Activated naive CD8-positive, alpha-beta T cell treated with anti-CD3 and anti-CD28 coated beads, Interleukin-2, amount 10 ng/mL, durations not matched to agents 7 days and 5 days (primary cell): ENCODE measurements around the gene CDC42EP1. TPM values are rescaled to one million over a fixed set of nuclear protein-coding genes. Genes with fewer than 3 reads are reported as not detected.

ENCODE experiments used
- ATAC-seq: fragments of 150-1000 bp; cut with Tn5 transposase; one replicate; pipeline ENCODE4 v1.10.0; 2021; ENCODE audit warnings: low read depth, moderate library complexity
- POLR2A ChIA-PET: fragments of 350-600 bp; sonication (Branson Sonifier 250); formaldehyde crosslinking; loops from one replicate; lab custom pipeline; 2021; ENCODE audit warnings: antibody characterized with exemption; lab: Charles Lee
- DNase-seq: peaks from one replicate; pipeline ENCODE4 v3.0.0; 2021
- H3K27ac Mint-ChIP-seq: one replicate; pipeline ENCODE4 v1.8.0; 2022; ENCODE audit warnings: mild to moderate bottlenecking, mixed read lengths
- H3K27me3 Mint-ChIP-seq: one replicate; pipeline ENCODE4 v1.8.0; 2022; ENCODE audit warnings: mild to moderate bottlenecking, moderate library complexity, mixed read lengths
- H3K36me3 Mint-ChIP-seq: one replicate; pipeline ENCODE4 v1.8.0; 2021; ENCODE audit warnings: mild to moderate bottlenecking, mixed read lengths
- H3K4me1 Mint-ChIP-seq: one replicate; pipeline ENCODE4 v1.8.0; 2021; ENCODE audit warnings: mixed read lengths
- H3K4me3 Mint-ChIP-seq: one replicate; pipeline ENCODE4 v1.8.0; 2022; ENCODE audit warnings: mild to moderate bottlenecking, moderate library complexity, mixed read lengths
- H3K9me3 Mint-ChIP-seq: one replicate; pipeline ENCODE4 v1.8.0; 2021; ENCODE audit warnings: mixed read lengths
- total RNA-seq, 2 experiments: library from RNA; stranded (reverse); gene quantifications; one replicate each; pipeline ENCODE4 v1.2.3, GENCODE V29; 2021

Gene CDC42EP1
- total RNA-seq, 2 experiments from 2014 or later, result 0.31 TPM; not detected in 1

DNA sequence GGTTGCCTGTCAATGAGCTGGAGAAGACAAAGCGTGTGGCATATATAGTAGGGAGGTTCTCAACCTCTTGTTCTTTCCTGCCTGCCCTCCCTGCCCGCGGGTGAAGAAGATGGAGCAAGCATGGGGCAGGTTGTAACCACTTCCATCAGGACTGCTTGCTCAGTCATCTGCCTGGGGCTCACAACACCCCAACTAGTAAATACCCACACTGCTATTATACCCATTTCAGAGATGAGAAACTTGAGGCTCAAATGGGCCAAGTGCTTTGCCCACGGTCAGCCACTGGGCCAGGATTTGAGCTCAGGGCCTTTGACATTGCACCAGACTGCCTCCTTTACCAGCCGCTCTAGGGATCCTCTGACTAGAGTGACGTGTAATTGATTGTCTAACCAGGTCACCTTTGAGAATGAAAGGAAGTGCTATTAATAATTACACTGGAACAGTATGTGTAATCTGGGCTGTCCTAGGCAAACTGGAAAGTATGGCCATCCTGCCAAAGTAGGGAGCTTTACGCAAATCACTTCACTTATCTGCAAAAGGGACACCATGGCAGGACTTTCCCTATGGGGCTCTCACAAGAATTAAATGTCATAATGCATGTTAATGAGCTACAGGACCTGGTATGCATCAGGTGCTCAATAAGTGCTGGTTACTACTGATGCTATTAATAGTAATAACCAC, 2.8 kb upstream of the CDC42EP1 start:
- no peaks in the 10 kb centered on the region for H3K36me3 Mint-ChIP-seq
- no peak for DNase-seq
- no peak overlapping the region for H3K4me3 Mint-ChIP-seq
- H3K4me1 Mint-ChIP-seq, result peaks cover 15% of the 10 kb centered on the region
- H3K9me3 Mint-ChIP-seq, result no peaks in the 10 kb centered on the region
- POLR2A ChIA-PET, result interaction anchor here (0.7 to 1.1 kb wide), 4 partner anchors 9 to 100 kb away, joined by 3 read pairs; no protein-coding TSS in a partner anchor
- peaks cover 81% of the 10 kb centered on the region for H3K27me3 Mint-ChIP-seq
- ATAC-seq, result no peak
- no peak overlapping the region for H3K27ac Mint-ChIP-seq

- no peak for ATAC-seq
- H3K4me1 Mint-ChIP-seq, result peaks cover 22% of the 10 kb centered on the region
- no peaks in the 10 kb centered on the region for H3K9me3 Mint-ChIP-seq
- POLR2A ChIA-PET, result interaction anchor here (1.1 kb wide), 1 partner anchor 8 kb away, joined by 3 read pairs; no protein-coding TSS in a partner anchor
- no peak overlapping the region for H3K4me3 Mint-ChIP-seq
- DNase-seq, result no peak
- peaks cover 77% of the 10 kb centered on the region for H3K27me3 Mint-ChIP-seq
- H3K27ac Mint-ChIP-seq, result no peak overlapping the region
- no peaks in the 10 kb centered on the region for H3K36me3 Mint-ChIP-seq
Measured at GRCh38 chr22:37558815-37559214, 1.5 kb upstream of the CDC42EP1 start.

DNA sequence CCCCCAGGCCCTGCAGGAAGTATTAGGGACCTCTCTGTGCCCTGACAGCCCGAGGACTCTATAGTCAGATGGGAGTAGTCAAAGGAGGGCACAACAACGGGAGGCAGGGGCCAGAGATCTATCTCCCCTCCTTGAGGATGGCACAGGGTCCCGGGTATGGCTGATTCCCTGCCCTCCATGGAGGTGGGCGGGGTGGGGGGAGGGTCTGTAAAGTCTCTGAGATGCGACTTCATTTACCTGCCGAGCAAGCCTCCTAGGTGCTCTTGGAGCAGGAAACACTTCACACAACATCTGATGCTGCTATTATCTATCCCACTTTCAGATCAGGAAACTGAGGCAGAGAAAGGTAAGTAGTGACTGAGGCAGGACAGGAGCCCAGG, 769 bp upstream of the CDC42EP1 start:
- Mint-ChIP-seq H3K27ac (no peak overlapping the region), H3K36me3 (no peaks in the 10 kb centered on the region), H3K9me3 (no peaks in the 10 kb centered on the region), H3K4me3 (no peak overlapping the region), H3K4me1 (peaks cover 24% of the 10 kb centered on the region), H3K27me3 (peaks cover 70% of the 10 kb centered on the region)
- DNase-seq (no peak), ATAC-seq (no peak)
- POLR2A ChIA-PET, result no interaction called here

GRCh38 chr22:37560608-37561211, 430 bp downstream of the CDC42EP1 start:
- H3K4me3 Mint-ChIP-seq, result peak overlapping the region; percentile 25
- no peaks in the 10 kb centered on the region for H3K9me3 Mint-ChIP-seq
- H3K4me1 Mint-ChIP-seq, result peaks cover 23% of the 10 kb centered on the region
- ATAC-seq, result no peak
- H3K27ac Mint-ChIP-seq, result no peak overlapping the region
- POLR2A ChIA-PET, result interaction anchor here (0.6 to 8.5 kb wide), 2 partner anchors 19 to 20 kb away, joined by 5 to 70 read pairs; partner anchors contain the start of gene LGALS2
- no peak for DNase-seq
- peaks cover 66% of the 10 kb centered on the region for H3K27me3 Mint-ChIP-seq
- H3K36me3 Mint-ChIP-seq, result no peaks in the 10 kb centered on the region

DNA sequence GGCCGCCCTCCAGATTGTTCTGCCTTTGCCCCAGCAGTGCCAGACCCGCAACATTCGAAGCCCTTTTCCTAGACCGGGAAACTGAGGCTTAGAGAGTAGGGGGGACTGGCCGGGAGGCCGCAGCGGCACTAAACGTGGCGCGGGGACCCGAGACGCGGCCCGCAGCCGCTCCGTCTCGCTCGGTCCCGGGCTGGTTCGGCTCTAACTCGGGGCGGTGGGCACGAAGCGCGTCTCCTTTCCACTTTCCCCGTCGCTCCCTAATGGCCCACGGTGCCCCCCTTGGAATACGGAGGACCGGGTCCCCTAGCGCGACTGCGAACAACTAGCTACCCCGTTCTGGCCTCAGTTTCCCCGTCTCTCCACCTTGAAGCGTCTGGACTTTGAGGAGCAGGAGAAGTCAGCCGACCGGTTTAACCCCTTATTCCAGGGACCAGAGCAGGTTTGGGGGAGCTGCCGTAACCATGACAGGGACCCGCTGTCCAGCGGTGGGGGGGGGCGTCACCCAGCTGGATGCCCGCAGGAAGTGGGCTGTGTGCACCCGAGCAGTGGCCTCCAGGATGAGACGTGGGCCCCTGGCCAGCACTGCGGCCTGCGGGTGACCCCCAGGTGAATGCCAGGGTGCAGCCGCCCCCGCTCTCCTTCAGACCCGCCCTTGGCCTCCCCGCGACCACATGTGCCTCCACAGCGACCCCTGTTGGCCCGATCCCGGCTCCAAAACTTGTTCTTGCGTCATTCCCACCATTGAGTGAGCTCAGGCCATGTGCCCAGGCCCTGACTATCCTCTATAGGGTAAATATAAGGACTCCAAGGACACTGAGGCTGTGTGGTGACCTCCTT, 1.1 kb downstream of the CDC42EP1 start:
- H3K4me1 Mint-ChIP-seq, result peaks cover 21% of the 10 kb centered on the region
- no peaks in the 10 kb centered on the region for H3K36me3 Mint-ChIP-seq
- ATAC-seq, result peak; percentile 44
- H3K4me3 Mint-ChIP-seq, result peak overlapping the region; percentile 61
- H3K27me3 Mint-ChIP-seq, result peaks cover 63% of the 10 kb centered on the region
- H3K9me3 Mint-ChIP-seq, result no peaks in the 10 kb centered on the region
- POLR2A ChIA-PET, result interaction anchor here (0.5 to 8.5 kb wide), 4 partner anchors 13 to 31 kb away, joined by 3 to 70 read pairs (median 4); partner anchors contain the start of gene LGALS2
- H3K27ac Mint-ChIP-seq, result peak overlapping the region; percentile 56
- peak; percentile 87 for DNase-seq

- H3K4me1 Mint-ChIP-seq, result peaks cover 29% of the 10 kb centered on the region
- H3K4me3 Mint-ChIP-seq, result peak overlapping the region; percentile 61
- ATAC-seq, result no peak
- no peaks in the 10 kb centered on the region for H3K36me3 Mint-ChIP-seq
- H3K27ac Mint-ChIP-seq, result peak overlapping the region; percentile 56
- H3K9me3 Mint-ChIP-seq, result no peaks in the 10 kb centered on the region
- DNase-seq, result no peak
- peaks cover 56% of the 10 kb centered on the region for H3K27me3 Mint-ChIP-seq
- POLR2A ChIA-PET, result interaction anchor here (0.8 to 8.5 kb wide), 2 partner anchors 22 to 30 kb away, joined by 3 to 70 read pairs; no protein-coding TSS in a partner anchor
Measured at GRCh38 chr22:37562049-37562875, 2.0 kb downstream of the CDC42EP1 start.

- Mint-ChIP-seq H3K4me1 (peaks cover 33% of the 10 kb centered on the region), H3K4me3 (no peak overlapping the region), H3K36me3 (no peaks in the 10 kb centered on the region), H3K27me3 (peaks cover 48% of the 10 kb centered on the region), H3K27ac (no peak overlapping the region), H3K9me3 (no peaks in the 10 kb centered on the region)
- DNase-seq (no peak), ATAC-seq (no peak)
- POLR2A ChIA-PET, result interaction anchor here (0.5 to 8.5 kb wide), 3 partner anchors 14 to 23 kb away, joined by 3 to 70 read pairs (median 5); no protein-coding TSS in a partner anchor
Measured at GRCh38 chr22:37563153-37564081, 3.1 kb downstream of the CDC42EP1 start.

DNA sequence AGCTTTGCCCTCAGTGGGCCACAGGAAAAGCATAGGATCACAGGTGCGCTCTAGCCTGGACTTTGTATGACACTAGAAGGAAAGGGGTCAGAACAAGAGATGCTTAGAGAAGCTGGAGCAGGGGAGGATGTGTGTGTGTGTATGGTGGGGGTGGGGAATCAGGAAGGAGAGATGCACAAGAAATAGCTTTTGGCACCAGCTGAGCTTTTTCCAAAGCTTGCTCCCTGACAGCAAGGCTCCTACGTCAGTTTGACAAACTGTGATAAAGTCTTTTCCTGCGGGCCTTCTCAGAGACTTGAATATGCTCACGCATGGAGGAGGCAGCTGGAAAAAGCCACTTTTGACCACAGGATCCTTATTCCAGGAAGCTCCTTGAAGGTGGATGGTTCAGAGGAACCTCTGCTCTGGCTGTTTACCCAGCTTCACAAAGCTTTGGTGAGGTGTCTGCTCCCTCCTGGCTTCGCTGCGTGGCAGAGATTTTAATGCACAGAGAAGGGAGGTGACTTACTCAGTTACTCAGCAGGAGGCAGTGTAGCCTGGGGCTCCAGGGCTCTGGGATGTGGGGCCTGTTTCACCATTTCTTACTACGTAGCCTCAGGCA, 3.9 kb downstream of the CDC42EP1 start:
- POLR2A ChIA-PET, result interaction anchor here (0.8 to 8.5 kb wide), 2 partner anchors 19 to 24 kb away, joined by 3 to 70 read pairs; no protein-coding TSS in a partner anchor
- DNase-seq, result no peak
- Mint-ChIP-seq H3K9me3 (no peaks in the 10 kb centered on the region), H3K4me1 (peaks cover 33% of the 10 kb centered on the region), H3K36me3 (no peaks in the 10 kb centered on the region), H3K4me3 (no peak overlapping the region), H3K27me3 (peaks cover 42% of the 10 kb centered on the region), H3K27ac (no peak overlapping the region)
- no peak for ATAC-seq

- ATAC-seq (no peak), DNase-seq (no peak)
- H3K4me3 Mint-ChIP-seq, result peak overlapping the region; percentile 2
- H3K27ac Mint-ChIP-seq, result peak overlapping the region; percentile 89
- H3K27me3 Mint-ChIP-seq, result peaks cover 37% of the 10 kb centered on the region
- peaks cover 33% of the 10 kb centered on the region for H3K4me1 Mint-ChIP-seq
- no peaks in the 10 kb centered on the region for H3K36me3 Mint-ChIP-seq
- no peaks in the 10 kb centered on the region for H3K9me3 Mint-ChIP-seq
- POLR2A ChIA-PET, result interaction anchor here (0.7 to 8.5 kb wide), 10 partner anchors 9 to 323 kb away, joined by 3 to 70 read pairs (median 8); partner anchors contain the start of gene RAC2
Measured at GRCh38 chr22:37565830-37566229, 5.5 kb downstream of the CDC42EP1 start.

- Mint-ChIP-seq H3K36me3 (no peaks in the 10 kb centered on the region), H3K9me3 (no peaks in the 10 kb centered on the region), H3K4me3 (peak overlapping the region; percentile 69), H3K4me1 (peaks cover 33% of the 10 kb centered on the region), H3K27ac (peak overlapping the region; percentile 89), H3K27me3 (peaks cover 32% of the 10 kb centered on the region)
- DNase-seq (peak; percentile 69), ATAC-seq (peak; percentile 37)
- POLR2A ChIA-PET, result interaction anchor here (0.8 to 8.5 kb wide), 15 partner anchors 10 to 522 kb away, joined by 3 to 70 read pairs (median 5); partner anchors contain the start of gene RAC2
Measured at GRCh38 chr22:37566329-37566837, 6.1 kb downstream of the CDC42EP1 start.
